A549 (cell line): ENCODE results near the gene C1QTNF1. TPM values are rescaled to one million over a fixed set of nuclear protein-coding genes. Genes with fewer than 3 reads are reported as not detected.

ENCODE experiments used
- ATAC-seq, 2 experiments: fragments of 200-7000 bp in 1 of 2; fragments of >200 bp in 1 of 2; cut with Nextera tagmentation in 1 of 2; cut with Tn5 transposase in 1 of 2; 3 replicates each; pipeline versions ENCODE4 v1.8.0 to v1.9.1; 2018 to 2020; ENCODE audit warnings: mild to moderate bottlenecking in 1 of 2, moderate library complexity in 1 of 2
- CTCF ChIA-PET: fragments of 300-600 bp; sonication (Branson Sonifier 250); formaldehyde crosslinking; extraction: SDS; loops from one replicate; lab custom pipeline; 2021; ENCODE audit warnings: antibody characterized with exemption, inconsistent platforms; lab: Yijun Ruan, JAX
- POLR2A ChIA-PET: fragments of 350-600 bp; formaldehyde crosslinking; extraction: SDS; loops from one replicate; lab custom pipeline; 2021; ENCODE audit warnings: antibody characterized with exemption, inconsistent platforms; lab: Yijun Ruan, JAX
- DNase-seq, 2 experiments: peaks; one replicate each; pipeline versions ENCODE4 v3.0.0 to v3.0.0-alpha.2; 2011 to 2016; ENCODE audit warnings: low read depth in 1 of 2, low spot score in 1 of 2
- FAIRE-seq: peaks from 2 replicates; lab custom pipeline; 2011; peaks lifted over from hg19 to GRCh38; lab: Jason Lieb, UNC
- H3K27ac ChIP-seq, 2 experiments: fragments of >200 bp; sonication (Bioruptor Twin); formaldehyde crosslinking; 3 replicates each; pipeline ENCODE4 v1.5.1; 2016 to 2017
- H3K4me1 ChIP-seq: fragments of >200 bp; sonication (Bioruptor Twin); formaldehyde crosslinking; 3 replicates; pipeline ENCODE4 v1.6.1; 2016
- H3K4me2 ChIP-seq: fragments of >200 bp; sonication (Bioruptor Twin); formaldehyde crosslinking; 3 replicates; pipeline ENCODE4 v1.6.1; 2016
- H3K4me3 ChIP-seq: fragments of >200 bp; sonication (Bioruptor Twin); formaldehyde crosslinking; 3 replicates; pipeline ENCODE4 v1.5.1; 2016
- H3K9me3 ChIP-seq: fragments of >200 bp; sonication (Bioruptor Twin); formaldehyde crosslinking; 3 replicates; pipeline ENCODE4 v1.6.1; 2016
- BCL3 ChIP-seq: fragments of >200 bp; sonication (Bioruptor Twin); formaldehyde crosslinking; IDR thresholded peaks from 3 replicates; pipeline ENCODE4 v1.6.1; 2016
- CBX2 ChIP-seq: fragments of 200-600 bp; sonication (generic); IDR thresholded peaks from 2 replicates; pipeline ENCODE4 v1.6.1; 2016; ENCODE audit warnings: low read depth, mild to moderate bottlenecking, borderline replicate concordance
- CBX8 ChIP-seq: fragments of 200-600 bp; sonication (generic); IDR thresholded peaks from 2 replicates; pipeline ENCODE4 v1.6.1; 2016
- CEBPB ChIP-seq, 2 experiments: fragments of >200 bp in 1 of 2; sonication (Bioruptor Twin) in 1 of 2; formaldehyde crosslinking in 1 of 2; IDR thresholded peaks; 2 replicates each; pipeline ENCODE4 v1.6.1; 2012 to 2016
- CHD2 ChIP-seq: fragments of 150-350 bp; IDR thresholded peaks from 2 replicates; pipeline ENCODE4 v1.6.1; 2014; ENCODE audit warnings: low read length; ENCODE audit not compliant: partially characterized antibody
- EHMT2 ChIP-seq: fragments of 200-600 bp; sonication (generic); IDR thresholded peaks from 2 replicates; pipeline ENCODE4 v1.6.1; 2016; ENCODE audit warnings: antibody characterized with exemption, low read depth, mild to moderate bottlenecking, moderate library complexity
- ELK1 ChIP-seq: fragments of 150-350 bp; IDR thresholded peaks from 2 replicates; pipeline ENCODE4 v1.6.1; 2014; ENCODE audit warnings: low read depth, mild to moderate bottlenecking, low read length
- FOSB ChIP-seq: fragments of 250-450 bp; sonication (Bioruptor Pico); IDR thresholded peaks from 2 replicates; pipeline ENCODE4 v1.5.0; 2020; ENCODE audit warnings: mild to moderate bottlenecking, moderate library complexity
- FOSL2 ChIP-seq, 2 experiments: fragments of 450-650 bp in 1 of 2; fragments of >200 bp in 1 of 2; sonication (Bioruptor Twin) in 1 of 2; formaldehyde crosslinking; IDR thresholded peaks; 2 replicates each; pipeline versions ENCODE4 v1.5.0 to v1.6.1; 2016 to 2020; ENCODE audit warnings: mild to moderate bottlenecking in 1 of 2, moderate library complexity in 1 of 2
- GATA3 ChIP-seq: IDR thresholded peaks from 2 replicates; pipeline ENCODE4 v1.6.1; 2012; ENCODE audit warnings: borderline replicate concordance
- HEYL ChIP-seq: fragments of 250-450 bp; sonication (Bioruptor Pico); IDR thresholded peaks from 2 replicates; pipeline ENCODE4 v1.8.0; 2021; ENCODE audit warnings: mild to moderate bottlenecking, moderate library complexity
- HOXA7 ChIP-seq: fragments of 250-450 bp; sonication (Bioruptor Pico); IDR thresholded peaks from 2 replicates; pipeline ENCODE4 v1.5.0; 2020; ENCODE audit warnings: mild to moderate bottlenecking, moderate library complexity
- HOXB13 ChIP-seq: fragments of 250-450 bp; sonication (Bioruptor Pico); IDR thresholded peaks from 2 replicates; pipeline ENCODE4 v1.5.0; 2020; ENCODE audit warnings: low read depth, mild to moderate bottlenecking, moderate library complexity
- JUN ChIP-seq, 2 experiments: fragments of >200 bp; sonication (Bioruptor Twin); formaldehyde crosslinking; IDR thresholded peaks; 2 replicates in 1 of 2; 3 replicates in 1 of 2; pipeline ENCODE4 v1.6.1; 2016 to 2017
- KDM5A ChIP-seq: fragments of 200-600 bp; sonication (generic); IDR thresholded peaks from 2 replicates; pipeline ENCODE4 v1.6.1; 2016; ENCODE audit warnings: antibody characterized with exemption, mild to moderate bottlenecking
- MAX ChIP-seq: IDR thresholded peaks from 2 replicates; pipeline ENCODE4 v1.6.1; 2012
- MAZ ChIP-seq: fragments of 150-350 bp; IDR thresholded peaks from 2 replicates; pipeline ENCODE4 v1.6.1; 2014; ENCODE audit warnings: antibody characterized with exemption, low read depth, low read length, borderline replicate concordance
- MYC ChIP-seq: IDR thresholded peaks from 2 replicates; pipeline ENCODE4 v1.6.1; 2012; ENCODE audit warnings: mild to moderate bottlenecking, inconsistent platforms, low read length, improper control_type of control experiment, borderline replicate concordance
- NFE2L2 ChIP-seq: fragments of 150-350 bp; conservative IDR thresholded peaks from 2 replicates; pipeline ENCODE4 v1.6.1; 2014; ENCODE audit warnings: low read length
- NR3C1 ChIP-seq: fragments of >200 bp; sonication (Bioruptor Twin); formaldehyde crosslinking; IDR thresholded peaks from 3 replicates; pipeline ENCODE4 v1.6.1; 2017
- POLR2A ChIP-seq: IDR thresholded peaks from 2 replicates; pipeline ENCODE4 v1.6.1; 2012; ENCODE audit warnings: mild to moderate bottlenecking, low read length
- RAD21 ChIP-seq, 2 experiments: fragments of >200 bp in 1 of 2; sonication (Bioruptor Twin) in 1 of 2; formaldehyde crosslinking in 1 of 2; IDR thresholded peaks in 1 of 2; conservative IDR thresholded peaks in 1 of 2; 2 replicates in 1 of 2; 3 replicates in 1 of 2; pipeline ENCODE4 v1.6.1; 2012 to 2018; ENCODE audit warnings: inconsistent platforms in 1 of 2
- RFX5 ChIP-seq: fragments of 450-650 bp; IDR thresholded peaks from 2 replicates; pipeline ENCODE4 v1.7.1; 2014; ENCODE audit warnings: antibody characterized with exemption, mild to moderate bottlenecking, moderate library complexity
- SMC3 ChIP-seq: fragments of >200 bp; sonication (Bioruptor Twin); formaldehyde crosslinking; IDR thresholded peaks from 3 replicates; pipeline ENCODE4 v1.6.1; 2018; ENCODE audit warnings: inconsistent platforms
- TP53 ChIP-seq: fragments of 250-450 bp; sonication (Bioruptor Pico); IDR thresholded peaks from 2 replicates; pipeline ENCODE4 v1.5.0; 2021; ENCODE audit warnings: mild to moderate bottlenecking, moderate library complexity
- USF2 ChIP-seq: fragments of 450-650 bp; IDR thresholded peaks from 2 replicates; pipeline ENCODE4 v1.6.1; 2014; ENCODE audit warnings: antibody characterized with exemption
- ZC3H11A ChIP-seq: fragments of 450-650 bp; IDR thresholded peaks from 2 replicates; pipeline ENCODE4 v1.6.1; 2014; ENCODE audit warnings: antibody characterized with exemption, mild to moderate bottlenecking
- ZSCAN20 ChIP-seq: fragments of 250-450 bp; sonication (Bioruptor Pico); IDR thresholded peaks from 2 replicates; pipeline ENCODE4 v1.8.0; 2022; ENCODE audit warnings: mild to moderate bottlenecking, moderate library complexity
- WGBS: methylation state at CpG from one replicate; pipeline ENCODE4 v1.1.6; 2017; ENCODE audit errors: missing lambda C conversion rate; 5-methylcytosine and 5-hydroxymethylcytosine counted together
- polyA plus RNA-seq, 4 experiments: library from polyadenylated mRNA; depleted of rRNA in 3 of 4; stranded (reverse); fragments of >200 nt; fragmentation: RNase III in 1 of 4; extraction: RNeasy Plus Mini Kit Qiagen cat#74134 plus additional on column Dnase treatment in 1 of 4; gene quantifications; 2 replicates in 3 of 4; 3 replicates in 1 of 4; pipeline ENCODE4 v1.2.3, GENCODE V29; 2011 to 2017

Gene C1QTNF1
- polyA plus RNA-seq, 2 of the 4 experiments (the other 2 are of a cell fraction): 10.2 to 26.1 TPM

- Histone ChIP-seq H3K27ac (0 out of 6 replicates have a peak overlapping the region, but pooled peaks of 1 of the 2 experiments have one; percentile 4), H3K4me1 (peaks cover 29% of the 10 kb centered on the region), H3K4me3 (no peak overlapping the region), H3K9me3 (no peaks in the 10 kb centered on the region), H3K4me2 (no peak overlapping the region)
- no peak for TF ChIP-seq POLR2A
- TF ChIP-seq NR3C1: no peak
- TF ChIP-seq RFX5: no peak
- TF ChIP-seq MAZ: no peak
- TF ChIP-seq CHD2: no peak
- no peak for TF ChIP-seq HOXA7 (CRISPR knock-in tag)
- no peak for TF ChIP-seq SMC3
- TF ChIP-seq HEYL: no peak
- no peak for TF ChIP-seq JUN (IDR thresholded peaks at IDR 0.05)
- no peak for TF ChIP-seq TP53 (CRISPR knock-in tag)
- no peak for TF ChIP-seq FOSB (CRISPR knock-in tag)
- no peak for TF ChIP-seq USF2
- no peak for TF ChIP-seq MYC
- TF ChIP-seq ZSCAN20 (CRISPR knock-in tag): no peak
- no peak for TF ChIP-seq ELK1
- no peak for TF ChIP-seq FOSL2 (IDR thresholded peaks at IDR 0.05)
- no peak for TF ChIP-seq FOSL2 (CRISPR knock-in tag; IDR thresholded peaks at IDR 0.05)
- TF ChIP-seq CEBPB (IDR thresholded peaks at IDR 0.05): no peak
- TF ChIP-seq RAD21 (conservative IDR thresholded peaks at IDR 0.05 in 1 of 2, IDR thresholded peaks at IDR 0.05 in 1 of 2): no peak
- CTCF ChIA-PET: interaction anchor here (1.1 to 5.6 kb wide), 3 partner anchors 10 to 34 kb away, joined by 3 to 35 read pairs (median 8); no protein-coding TSS in a partner anchor
- ATAC-seq (peak; percentile 2 to 24; a peak in 3 of 6 replicates), FAIRE-seq (no peak), DNase-seq (no peak)
- WGBS: 76% methylated on average over 12 of the region's 12 CpGs
- POLR2A ChIA-PET: no interaction called here
These were observed 18.7 kb upstream of the C1QTNF1 start for GRCh38 chr17:79005063-79005861.

GRCh38 chr17:79006046-79006445 is 17.9 kb upstream of the C1QTNF1 start:
- TF ChIP-seq FOSL2 (IDR thresholded peaks at IDR 0.05) (no peak), FOSL2 (CRISPR knock-in tag; IDR thresholded peaks at IDR 0.05) (no peak), MAX (no peak), HOXB13 (CRISPR knock-in tag) (no peak), GATA3 (no peak), ZC3H11A (no peak), CBX2 (no peak), ZSCAN20 (CRISPR knock-in tag) (no peak), SMC3 (no peak), TP53 (CRISPR knock-in tag) (no peak), HOXA7 (CRISPR knock-in tag) (no peak), CBX8 (no peak), BCL3 (no peak), EHMT2 (no peak), RFX5 (no peak), FOSB (CRISPR knock-in tag) (no peak), NFE2L2 (no peak), KDM5A (no peak)
- TF ChIP-seq, all 56 proteins: peak for 0
- FAIRE-seq (no peak), DNase-seq (no peak), ATAC-seq (no peak; a peak in 1 of 6 replicates)
- Histone ChIP-seq H3K27ac (no peak overlapping the region), H3K4me3 (no peak overlapping the region), H3K9me3 (no peaks in the 10 kb centered on the region), H3K4me2 (no peak overlapping the region), H3K4me1 (peaks cover 31% of the 10 kb centered on the region)
- WGBS: 82% methylated on average over 8 of the region's 8 CpGs
- CTCF ChIA-PET: interaction anchor here (0.9 to 5.6 kb wide), 4 partner anchors 11 to 82 kb away, joined by 3 to 35 read pairs (median 6); no protein-coding TSS in a partner anchor
- POLR2A ChIA-PET: no interaction called here
